T-cell (primary cell): ENCODE data around the gene WDFY4. TPM values are rescaled to one million over a fixed set of nuclear protein-coding genes. Genes with fewer than 3 reads are reported as not detected.

Experiments
- ATAC-seq, 4 experiments: fragments of 200-7000 bp in 3 of 4; fragments of 150-1000 bp in 1 of 4; cut with Tn5 transposase; replicated peaks in 1 of 4; 1 replicate in 3 of 4; 2 replicates in 1 of 4; pipeline ENCODE4 v1.10.0; 2021; ENCODE audit warnings: moderate library complexity in 3 of 4, mild to moderate bottlenecking in 2 of 4, moderate number of reproducible peaks in 1 of 4
- CTCF ChIA-PET, 2 donors: fragments of 300-600 bp; sonication (Branson Sonifier 250); formaldehyde crosslinking; loops; one replicate each; lab custom pipeline; 2022; ENCODE audit warnings: antibody characterized with exemption in 2 of 2; lab: Charles Lee
- POLR2A ChIA-PET, 2 donors: fragments of 300-600 bp; sonication (Branson Sonifier 250); formaldehyde crosslinking; loops; one replicate each; lab custom pipeline; 2022; ENCODE audit warnings: antibody characterized with exemption in 2 of 2; lab: Charles Lee
- DNase-seq, 35 experiments: peaks; one replicate each; pipeline versions ENCODE4 v3.0.0 to v3.0.0-alpha.2; 2013 to 2023
- H3K27ac ChIP-seq: one replicate; pipeline ENCODE4 v1.5.1; 2013; ENCODE audit warnings: low read length
- H3K27me3 ChIP-seq, 2 experiments: replicated peaks in 1 of 2; 1 replicate in 1 of 2; 2 replicates in 1 of 2; pipeline versions ENCODE4 v1.6.1 to v1.7.0; 2013; ENCODE audit warnings: low read length in 1 of 2, mixed read lengths in 1 of 2; ENCODE audit not compliant: control insufficient read depth in 2 of 2, insufficient read depth in 2 of 2; ENCODE audit errors: extremely low read depth in 1 of 2
- H3K36me3 ChIP-seq, 2 donors: 1 replicate in 1 of 2; 2 replicates in 1 of 2; pipeline versions ENCODE4 v1.6.1 to v1.7.0; 2013; ENCODE audit warnings: low read length in 1 of 2; ENCODE audit not compliant: control insufficient read depth in 2 of 2, insufficient read depth in 1 of 2; ENCODE audit errors: extremely low read depth in 1 of 2
- H3K4me1 ChIP-seq, 2 experiments: 1 replicate in 1 of 2; 2 replicates in 1 of 2; pipeline versions ENCODE4 v1.6.1 to v1.7.0; 2013; ENCODE audit warnings: low read length in 2 of 2, mixed read lengths in 1 of 2; ENCODE audit not compliant: insufficient read depth in 2 of 2, control insufficient read depth in 1 of 2; ENCODE audit errors: extremely low read depth in 1 of 2
- H3K4me3 ChIP-seq, 2 donors: 1 replicate in 1 of 2; 2 replicates in 1 of 2; pipeline versions ENCODE4 v1.5.1 to v1.7.0; 2013; ENCODE audit warnings: mild to moderate bottlenecking in 2 of 2, low read length in 1 of 2, moderate library complexity in 1 of 2; ENCODE audit not compliant: control insufficient read depth in 1 of 2; ENCODE audit errors: extremely low read depth in 1 of 2
- H3K9me3 ChIP-seq: 2 replicates; pipeline ENCODE4 v1.7.0; 2013
- H3K27ac Mint-ChIP-seq, 2 donors: one replicate each; pipeline ENCODE4 v1.8.0; 2020 to 2021; ENCODE audit warnings: mild to moderate bottlenecking in 2 of 2, mixed read lengths in 2 of 2
- H3K27me3 Mint-ChIP-seq, 2 donors: one replicate each; pipeline ENCODE4 v1.8.0; 2021 to 2022; ENCODE audit warnings: mixed read lengths in 2 of 2
- H3K36me3 Mint-ChIP-seq: one replicate; pipeline ENCODE4 v1.8.0; 2021; ENCODE audit warnings: mixed read lengths
- H3K4me1 Mint-ChIP-seq, 3 donors: one replicate each; pipeline ENCODE4 v1.8.0; 2020 to 2022; ENCODE audit warnings: mixed read lengths in 3 of 3, mild to moderate bottlenecking in 1 of 3
- H3K4me3 Mint-ChIP-seq, 3 donors: one replicate each; pipeline ENCODE4 v1.8.0; 2020 to 2022; ENCODE audit warnings: mild to moderate bottlenecking in 3 of 3, mixed read lengths in 3 of 3, moderate library complexity in 3 of 3
- H3K9me3 Mint-ChIP-seq, 3 donors: one replicate each; pipeline ENCODE4 v1.8.0; 2020 to 2022; ENCODE audit warnings: mixed read lengths in 3 of 3
- WGBS: methylation state at CpG from one replicate; pipeline ENCODE4 v1.1.5; 2013; ENCODE audit warnings: missing lambda C conversion rate; ENCODE audit not compliant: insufficient coverage; 5-methylcytosine and 5-hydroxymethylcytosine counted together
- total RNA-seq, 35 experiments: library from RNA in 6 of 35; stranded (reverse) in 6 of 35; fragments of 120-200 nt in 1 of 35; gene quantifications; one replicate each; pipeline versions ENCODE4 v1.2.1 to v1.2.4 and lab custom pipeline; 2013 to 2026

Gene WDFY4
- total RNA-seq, 5 donors from 2014 or later (not counting 1 experiment from before 2014, with no cell fraction given): 2.6 to 15.5 (median 4.2) TPM

DNA sequence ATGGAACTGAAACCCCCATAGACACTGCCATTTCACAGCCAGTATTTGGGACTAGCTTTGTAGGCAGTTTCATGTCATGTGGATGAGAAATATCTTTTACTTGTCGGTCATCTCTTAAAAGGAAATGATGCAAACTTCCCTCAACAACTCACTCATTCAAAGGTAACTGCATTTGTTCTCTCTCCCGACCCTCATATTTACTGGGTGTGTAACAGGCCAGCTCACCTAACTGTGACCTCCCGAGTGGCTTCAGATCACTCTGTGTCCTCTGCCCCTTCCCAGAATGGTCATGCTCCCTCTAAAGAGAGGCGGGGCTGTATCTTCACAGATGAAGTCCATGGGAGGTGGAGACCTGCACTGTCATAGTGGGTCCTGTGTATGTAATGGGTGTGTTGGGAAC lies 240.3 kb downstream of the WDFY4 start:
- Histone ChIP-seq H3K36me3 (no peaks in the 10 kb centered on the region), H3K9me3 (no peaks in the 10 kb centered on the region), H3K4me1 (no peaks in the 10 kb centered on the region), H3K27me3 (peaks cover 0 to 14% of the 10 kb centered on the region in 2 experiments), H3K27ac (no peak overlapping the region), H3K4me3 (no peak overlapping the region)
- WGBS: 20% methylated on average over 1 of the region's 4 CpGs
- no peaks in the 10 kb centered on the region for H3K36me3 Mint-ChIP-seq
- CTCF ChIA-PET: no interaction called here
- H3K27me3 Mint-ChIP-seq: no peaks in the 10 kb centered on the region
- H3K4me1 Mint-ChIP-seq: no peaks in the 10 kb centered on the region
- H3K9me3 Mint-ChIP-seq: no peaks in the 10 kb centered on the region
- ATAC-seq: no peak
- no peak overlapping the region for H3K4me3 Mint-ChIP-seq
- no peak overlapping the region for H3K27ac Mint-ChIP-seq
- POLR2A ChIA-PET: no interaction called here
- DNase-seq: no peak

DNA sequence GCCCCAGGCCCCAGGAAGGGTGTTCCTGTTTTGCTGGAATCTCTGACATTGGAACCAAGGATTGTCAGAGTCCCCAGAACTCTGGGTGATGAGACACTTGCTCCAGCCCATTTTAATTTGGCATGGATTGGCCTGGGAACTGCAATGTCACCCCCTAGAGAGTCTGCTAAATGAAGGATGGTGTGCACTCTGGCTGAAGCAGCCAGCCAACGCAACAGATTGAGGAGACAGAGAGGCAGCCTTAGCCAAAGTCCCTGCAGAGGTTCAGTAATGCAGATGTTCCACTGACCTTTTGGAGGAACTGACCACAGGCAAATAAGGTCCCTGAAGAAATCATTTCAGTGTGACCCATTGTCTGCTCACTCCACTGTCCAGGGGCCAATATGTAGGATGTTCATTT lies 241.6 kb downstream of the WDFY4 start:
- POLR2A ChIA-PET: interaction anchor here in 1 of 2 donors (0.6 kb wide), 1 partner anchor 10 kb away, joined by 5 read pairs; no protein-coding TSS in a partner anchor
- no peak for DNase-seq
- no peak overlapping the region for H3K4me3 Mint-ChIP-seq
- CTCF ChIA-PET: no interaction called here
- H3K4me1 Mint-ChIP-seq: no peaks in the 10 kb centered on the region
- WGBS: no CpG with 5 or more reads among the region's 1 CpG
- H3K27me3 Mint-ChIP-seq: no peaks in the 10 kb centered on the region
- no peak overlapping the region for H3K27ac Mint-ChIP-seq
- H3K36me3 Mint-ChIP-seq: no peaks in the 10 kb centered on the region
- no peaks in the 10 kb centered on the region for H3K36me3 ChIP-seq
- H3K9me3 Mint-ChIP-seq: no peaks in the 10 kb centered on the region
- H3K9me3 ChIP-seq: no peaks in the 10 kb centered on the region
- no peak for ATAC-seq
- no peak overlapping the region for H3K27ac ChIP-seq
- no peaks in the 10 kb centered on the region for H3K4me1 ChIP-seq
- no peak overlapping the region for H3K4me3 ChIP-seq
- H3K27me3 ChIP-seq: peaks cover 0 to 14% of the 10 kb centered on the region in 2 experiments

DNA sequence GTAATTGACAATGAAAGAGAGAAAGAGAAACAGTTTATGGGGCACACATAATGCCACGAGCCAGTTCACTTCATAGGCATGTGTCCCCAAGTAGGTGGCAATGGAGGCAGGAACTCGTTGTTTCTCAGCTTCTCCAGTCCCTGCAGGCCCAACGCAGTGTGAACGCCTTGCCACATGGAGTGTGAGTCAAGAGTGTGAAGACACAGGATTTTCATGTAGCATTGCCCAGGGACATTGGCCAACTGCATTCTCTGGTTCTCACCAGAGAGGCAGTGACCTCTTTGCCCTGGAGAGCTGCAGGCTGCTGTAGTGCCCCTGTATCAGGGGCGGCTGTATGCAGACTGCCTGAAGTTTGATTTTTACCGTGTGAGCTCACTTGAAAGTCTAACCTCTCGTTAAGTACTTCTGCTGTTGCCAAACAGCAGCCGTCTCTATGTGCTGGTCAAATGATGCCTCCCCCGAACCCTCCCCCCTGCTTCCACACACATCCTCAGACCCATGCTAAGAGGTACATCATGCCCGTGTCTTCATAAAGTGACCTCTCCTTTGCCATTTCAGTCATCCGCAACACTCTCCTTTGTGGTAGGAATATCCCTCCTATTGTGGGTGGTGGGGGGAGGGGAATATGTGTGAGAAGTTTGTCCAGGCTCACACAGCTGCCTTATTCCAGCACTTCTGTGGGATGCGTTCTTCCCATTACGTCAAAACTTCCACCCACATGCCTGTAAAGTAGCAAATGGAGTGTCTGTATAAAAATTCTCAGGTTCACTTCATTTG lies 242.3 kb downstream of the WDFY4 start:
- Mint-ChIP-seq H3K27ac (no peak overlapping the region), H3K9me3 (no peaks in the 10 kb centered on the region), H3K36me3 (no peaks in the 10 kb centered on the region), H3K27me3 (no peaks in the 10 kb centered on the region), H3K4me1 (no peaks in the 10 kb centered on the region), H3K4me3 (no peak overlapping the region)
- H3K36me3 ChIP-seq: no peaks in the 10 kb centered on the region
- H3K4me1 ChIP-seq: no peaks in the 10 kb centered on the region
- POLR2A ChIA-PET: interaction anchor here in 1 of 2 donors (0.6 kb wide), 1 partner anchor 9 kb away, joined by 5 read pairs; no protein-coding TSS in a partner anchor
- no peak overlapping the region for H3K4me3 ChIP-seq
- ATAC-seq: no peak
- 90% methylated on average over 8 of the region's 13 CpGs for WGBS
- CTCF ChIA-PET: no interaction called here
- DNase-seq: no peak
- H3K9me3 ChIP-seq: no peaks in the 10 kb centered on the region
- H3K27ac ChIP-seq: no peak overlapping the region
- H3K27me3 ChIP-seq: peaks cover 0 to 14% of the 10 kb centered on the region in 2 experiments

GRCh38 chr10:48929413-48929990 lies 244.8 kb downstream of the WDFY4 start:
- Mint-ChIP-seq H3K4me3 (no peak overlapping the region), H3K9me3 (no peaks in the 10 kb centered on the region), H3K4me1 (no peaks in the 10 kb centered on the region), H3K27me3 (no peaks in the 10 kb centered on the region), H3K36me3 (no peaks in the 10 kb centered on the region), H3K27ac (no peak overlapping the region)
- ATAC-seq (no peak), DNase-seq (no peak)
- Histone ChIP-seq H3K27me3 (peaks cover 0 to 11% of the 10 kb centered on the region in 2 experiments), H3K4me1 (no peaks in the 10 kb centered on the region), H3K4me3 (no peak overlapping the region), H3K9me3 (no peaks in the 10 kb centered on the region), H3K36me3 (no peaks in the 10 kb centered on the region), H3K27ac (no peak overlapping the region)
- WGBS: 67% methylated on average over 3 of the region's 5 CpGs
- ChIA-PET CTCF (no interaction called here), POLR2A (no interaction called here)

DNA sequence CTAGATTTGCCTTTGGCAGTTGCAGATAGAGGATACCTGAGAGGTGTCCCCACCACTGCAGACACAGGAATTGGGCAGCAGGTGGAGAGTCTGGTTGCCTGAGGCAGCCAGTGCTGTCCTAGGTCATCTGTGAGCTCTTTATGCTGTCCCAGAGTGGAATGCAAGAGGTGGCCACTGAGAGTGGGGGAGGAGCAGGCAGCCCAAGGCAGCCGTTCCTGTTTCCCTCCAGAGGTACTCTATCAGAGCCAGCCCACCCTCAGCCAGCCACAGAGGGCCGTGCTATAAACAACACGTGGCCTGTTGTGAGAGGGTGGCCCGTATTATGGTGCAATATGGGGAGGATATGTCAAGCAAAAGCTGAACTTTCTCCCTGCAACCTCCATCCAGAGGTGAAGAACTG lies 246.5 kb downstream of the WDFY4 start:
- no peaks in the 10 kb centered on the region for H3K9me3 ChIP-seq
- no peak for DNase-seq
- H3K4me3 ChIP-seq: no peak overlapping the region
- ChIA-PET POLR2A (no interaction called here), CTCF (no interaction called here)
- no peak overlapping the region for H3K27ac ChIP-seq
- no peaks in the 10 kb centered on the region for H3K4me1 ChIP-seq
- Mint-ChIP-seq H3K27me3 (no peaks in the 10 kb centered on the region), H3K4me1 (no peaks in the 10 kb centered on the region), H3K27ac (no peak overlapping the region), H3K9me3 (no peaks in the 10 kb centered on the region), H3K36me3 (no peaks in the 10 kb centered on the region), H3K4me3 (no peak overlapping the region)
- no peak for ATAC-seq
- no CpG with 5 or more reads among the region's 4 CpGs for WGBS
- H3K27me3 ChIP-seq: peaks cover 0 to 14% of the 10 kb centered on the region in 2 experiments
- H3K36me3 ChIP-seq: no peaks in the 10 kb centered on the region

DNA sequence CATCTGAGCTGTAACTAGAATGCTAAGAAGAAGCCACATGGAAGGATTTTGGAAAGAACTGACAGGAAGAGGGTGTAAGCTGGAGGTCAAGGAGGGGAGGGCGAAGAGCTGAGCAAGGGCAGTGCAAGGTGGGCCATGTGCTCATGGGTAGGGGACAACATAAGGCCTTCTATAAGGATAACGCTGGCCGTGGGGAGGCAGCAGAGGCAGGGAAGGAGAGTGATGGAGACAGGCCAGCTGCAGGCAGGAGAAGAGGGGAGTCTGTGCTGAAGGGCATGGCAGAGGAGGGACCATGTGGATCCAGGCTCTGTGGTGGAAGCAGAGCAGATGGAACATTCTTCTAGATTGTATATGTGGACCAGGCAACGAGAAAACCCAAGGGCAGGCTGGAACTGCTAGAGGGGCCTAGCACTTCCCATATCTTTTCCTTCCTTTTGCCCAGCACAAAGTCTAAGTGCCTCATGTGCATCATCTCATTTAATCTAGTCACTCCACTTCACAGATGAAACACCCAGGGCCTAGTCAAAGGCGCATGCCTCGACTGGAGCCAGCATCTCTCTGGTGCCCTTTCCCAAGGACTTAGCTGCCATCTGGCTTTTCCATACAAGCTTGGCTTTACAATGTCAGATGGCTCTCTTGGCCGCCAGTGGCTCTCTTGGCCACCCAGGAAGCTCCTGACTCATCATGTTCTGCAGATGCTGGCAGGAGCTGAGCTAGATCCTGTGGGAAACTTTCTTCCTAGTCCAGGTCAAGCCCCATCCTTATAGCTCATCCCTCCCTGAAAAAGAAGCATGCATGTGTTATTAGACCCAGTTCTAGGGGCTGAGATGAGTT lies 248.4 kb downstream of the WDFY4 start:
- WGBS: 85% methylated on average over 6 of the region's 7 CpGs
- H3K27me3 ChIP-seq: peaks cover 0 to 13% of the 10 kb centered on the region in 2 experiments
- ATAC-seq: peak in 1 of 4 experiments; percentile 17
- H3K36me3 ChIP-seq: no peaks in the 10 kb centered on the region
- no peak overlapping the region for H3K4me3 ChIP-seq
- no peak overlapping the region for H3K4me3 Mint-ChIP-seq
- H3K27me3 Mint-ChIP-seq: no peaks in the 10 kb centered on the region
- no peak for DNase-seq
- no peaks in the 10 kb centered on the region for H3K4me1 ChIP-seq
- ChIA-PET POLR2A (no interaction called here), CTCF (no interaction called here)
- no peaks in the 10 kb centered on the region for H3K36me3 Mint-ChIP-seq
- no peaks in the 10 kb centered on the region for H3K4me1 Mint-ChIP-seq
- no peaks in the 10 kb centered on the region for H3K9me3 ChIP-seq
- no peak overlapping the region for H3K27ac Mint-ChIP-seq
- no peaks in the 10 kb centered on the region for H3K9me3 Mint-ChIP-seq
- no peak overlapping the region for H3K27ac ChIP-seq
